GM19238 (cell line): Measurements from ENCODE around the gene PLA2G12B.
"Not testable (repeated sequence)": the region's sequence is repeated elsewhere in the genome, so short reads cannot be mapped to it uniquely, and the experiment has no call there.

ENCODE experiments used
- DNase-seq: peaks from one replicate; pipeline ENCODE4 v3.0.0; 2011; ENCODE audit warnings: low spot score; ENCODE audit not compliant: insufficient read length

Gene PLA2G12B

GRCh38 chr10:72935361-72935760, 19.2 kb downstream of the PLA2G12B start:
- no peak for DNase-seq

- no peak for DNase-seq
Observed at GRCh38 chr10:72932259-72933015, 22.2 kb downstream of the PLA2G12B start.

DNA sequence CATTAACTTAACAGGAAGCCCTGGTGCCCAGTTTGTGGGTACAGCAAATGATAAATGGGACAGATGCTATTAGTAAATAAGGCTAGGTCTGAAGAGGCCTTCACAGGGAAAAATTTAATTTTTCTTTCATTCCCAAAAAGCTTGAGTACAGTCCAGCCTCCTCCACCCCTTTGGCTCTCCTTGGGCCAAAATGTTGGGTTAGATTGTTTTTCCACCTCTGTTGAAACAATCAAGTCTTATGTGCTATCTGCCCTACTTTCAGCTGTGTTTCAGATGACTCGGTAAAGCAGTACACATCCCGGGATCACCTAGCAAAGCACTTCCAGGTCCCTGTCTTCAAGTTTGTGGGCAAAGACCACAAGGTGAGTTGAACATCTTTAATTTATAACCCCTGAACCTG, 24.3 kb downstream of the PLA2G12B start:
- no peak for DNase-seq

- no peak for DNase-seq
Observed at GRCh38 chr10:72928798-72929197, 25.8 kb downstream of the PLA2G12B start.

GRCh38 chr10:72927485-72927884, 27.1 kb downstream of the PLA2G12B start:
- DNase-seq: no peak

DNA sequence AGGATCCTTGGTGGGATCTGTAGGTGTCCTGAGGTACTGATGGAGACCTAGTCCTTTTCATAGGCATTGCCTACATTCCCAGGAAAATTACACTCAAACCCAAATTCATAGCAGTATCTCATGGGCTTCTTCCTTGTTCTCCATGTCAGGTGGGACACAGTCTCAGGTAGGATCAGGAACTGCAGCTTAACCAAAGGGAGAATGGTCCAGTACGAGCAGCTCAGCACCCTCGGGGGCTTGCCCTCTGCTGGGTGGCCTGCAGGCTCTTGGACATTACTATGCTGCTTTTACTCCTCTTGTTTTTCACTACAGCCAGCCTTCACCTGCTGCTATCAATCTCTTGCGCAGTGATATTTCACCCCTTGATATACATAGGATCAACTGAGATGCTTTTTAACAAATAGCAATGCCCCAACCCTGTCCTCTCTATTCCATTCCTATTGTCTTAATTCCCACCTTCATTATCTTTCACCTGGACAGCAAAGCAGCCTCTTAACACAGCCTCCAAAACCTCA, 28.6 kb downstream of the PLA2G12B start:
- no peak for DNase-seq

DNA sequence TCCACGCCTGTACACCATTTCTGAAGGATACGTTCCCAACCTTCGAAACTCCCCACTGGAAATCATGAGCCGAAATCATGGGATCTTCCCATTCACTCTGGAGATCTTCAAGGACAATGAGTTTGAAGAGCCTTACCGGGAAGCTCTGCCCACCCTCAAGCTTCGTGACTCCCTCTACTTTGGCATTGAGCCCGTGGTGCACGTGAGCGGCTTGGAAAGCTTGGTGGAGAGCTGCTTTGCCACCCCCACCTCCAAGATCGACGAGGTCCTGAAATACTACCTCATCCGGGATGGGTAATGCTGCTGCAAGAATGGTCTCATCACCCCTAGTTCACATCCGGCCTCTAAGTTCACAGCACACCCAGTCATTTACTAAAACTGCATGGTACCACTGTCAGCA, 30.3 kb downstream of the PLA2G12B start:
- no peak for DNase-seq

DNA sequence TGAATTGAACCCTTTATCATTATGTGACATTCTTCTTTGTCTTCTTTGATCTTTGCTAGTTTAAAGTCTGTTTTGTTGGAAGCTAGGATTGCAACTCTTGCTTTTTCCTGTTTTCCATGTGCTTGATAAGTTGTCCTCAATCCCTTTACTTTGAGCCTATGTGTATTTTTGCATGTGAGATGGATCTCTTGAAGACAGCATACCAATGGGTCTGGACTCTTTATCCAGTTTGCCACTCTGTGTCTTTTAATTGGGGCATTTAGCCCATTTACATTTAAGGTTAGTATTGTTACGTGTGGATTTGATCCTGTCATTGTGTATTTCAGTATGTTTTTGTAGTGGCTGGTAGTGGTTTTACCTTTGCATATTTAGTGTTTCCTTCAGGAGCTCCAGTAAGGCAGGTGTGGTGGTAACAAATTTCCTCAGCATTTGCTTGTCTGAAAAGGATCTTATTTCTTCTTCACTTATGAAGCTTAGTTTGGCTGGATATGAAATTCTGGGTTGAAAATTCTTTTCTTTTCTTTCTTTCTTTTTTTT, 33.4 kb downstream of the PLA2G12B start:
- not testable (repeated sequence) for DNase-seq

- DNase-seq: no peak
Observed at GRCh38 chr10:72918352-72918751, 36.3 kb downstream of the PLA2G12B start.

GRCh38 chr10:72917803-72918332, 36.7 kb downstream of the PLA2G12B start:
- not testable (repeated sequence) for DNase-seq

DNA sequence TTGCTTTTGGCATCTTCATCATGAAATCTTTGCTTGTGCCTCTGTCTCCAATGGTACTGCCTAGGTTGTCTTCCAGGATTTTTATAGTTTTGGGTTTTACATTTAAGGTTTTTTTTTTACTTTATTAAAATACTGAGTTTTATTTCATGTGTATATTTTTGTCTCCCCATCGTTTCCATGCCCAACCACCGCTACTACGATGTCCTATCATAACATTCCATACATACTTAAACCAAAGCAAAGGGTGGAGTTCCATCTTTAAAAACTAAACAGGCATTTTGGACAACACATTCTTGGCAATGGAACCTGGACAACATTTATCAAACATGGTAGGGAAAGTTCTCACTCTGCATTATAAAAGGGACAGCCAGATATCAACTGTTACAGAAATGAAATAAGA, 37.4 kb downstream of the PLA2G12B start:
- not testable (repeated sequence) for DNase-seq

GRCh38 chr10:72913287-72913686, 41.3 kb downstream of the PLA2G12B start:
- no peak for DNase-seq

DNA sequence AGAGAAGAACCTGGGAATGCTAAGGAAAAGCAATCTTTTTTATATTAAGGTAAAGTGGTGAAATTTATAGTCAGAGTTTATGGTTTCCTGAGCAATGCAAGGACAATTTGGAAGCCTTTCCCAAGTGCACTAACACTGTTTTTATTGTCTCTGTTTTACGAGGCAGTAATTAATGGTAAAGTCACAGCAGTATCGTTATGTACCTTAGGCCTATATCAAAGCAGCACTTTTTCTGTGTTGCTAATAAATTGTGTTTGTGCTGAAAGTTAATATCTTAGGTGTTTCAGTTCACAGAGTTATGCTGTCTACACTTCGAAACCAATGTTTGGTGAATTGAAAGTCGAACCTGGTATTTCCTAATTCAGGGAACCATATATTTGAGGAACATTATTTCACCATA, 41.9 kb downstream of the PLA2G12B start:
- DNase-seq: no peak

- DNase-seq: no peak
Observed at GRCh38 chr10:72911758-72912157, 42.8 kb downstream of the PLA2G12B start.

DNA sequence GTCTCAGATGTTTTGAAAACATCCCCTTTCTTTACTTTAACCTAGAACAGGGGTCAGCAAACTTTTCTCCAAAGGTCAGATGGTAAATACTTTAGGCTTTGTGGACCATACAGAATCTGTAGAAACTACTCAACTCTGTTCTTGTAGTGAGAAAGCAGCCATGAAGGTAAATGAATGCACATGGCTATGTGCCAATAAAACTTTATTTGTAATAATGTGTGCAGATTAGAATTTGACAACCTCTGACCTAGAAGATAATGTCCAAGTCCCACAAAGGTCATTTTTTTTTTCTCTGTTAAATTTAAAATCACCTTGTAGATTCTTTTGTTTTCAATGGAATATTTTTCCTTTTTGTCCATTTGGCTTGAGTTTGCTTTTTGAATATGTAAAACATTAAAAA, 43.9 kb downstream of the PLA2G12B start:
- DNase-seq: no peak

- no peak for DNase-seq
Observed at GRCh38 chr10:72906446-72906845, 48.2 kb downstream of the PLA2G12B start.

DNA sequence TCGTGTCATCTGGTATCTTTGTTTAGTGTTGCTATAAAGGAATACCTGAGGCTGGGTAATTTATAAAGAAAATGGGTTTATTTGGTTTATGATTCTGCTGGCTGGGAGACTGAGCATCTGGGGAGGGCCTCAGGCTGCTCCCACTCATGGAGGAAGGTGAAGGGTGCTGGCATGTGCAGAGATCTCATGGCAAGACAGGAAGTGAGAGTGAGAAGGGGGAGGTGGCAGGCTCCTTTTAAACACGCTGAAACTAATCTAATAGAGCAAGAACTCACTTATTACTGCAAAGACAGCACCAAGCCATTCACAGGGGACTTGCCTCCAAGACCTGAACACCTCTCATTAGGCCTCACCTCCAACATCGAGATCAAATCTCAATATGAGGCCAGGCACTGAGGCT, 49.8 kb downstream of the PLA2G12B start:
- no peak for DNase-seq

GRCh38 chr10:72903941-72904446, 50.6 kb downstream of the PLA2G12B start:
- DNase-seq: not testable (repeated sequence)

- no peak for DNase-seq
Observed at GRCh38 chr10:72899545-72899944, 55.1 kb downstream of the PLA2G12B start.

DNA sequence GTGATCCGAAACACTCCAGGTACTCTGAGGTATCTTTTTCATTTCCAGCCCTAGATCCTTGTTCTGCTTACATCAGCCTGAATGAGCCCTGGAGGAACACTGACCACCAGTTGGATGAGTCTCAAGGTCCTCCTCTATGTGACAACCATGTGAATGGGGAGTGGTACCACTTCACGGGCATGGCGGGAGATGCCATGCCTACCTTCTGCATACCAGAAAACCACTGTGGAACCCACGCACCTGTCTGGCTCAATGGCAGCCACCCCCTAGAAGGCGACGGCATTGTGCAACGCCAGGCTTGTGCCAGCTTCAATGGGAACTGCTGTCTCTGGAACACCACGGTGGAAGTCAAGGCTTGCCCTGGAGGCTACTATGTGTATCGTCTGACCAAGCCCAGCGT, 56.0 kb downstream of the PLA2G12B start:
- no peak for DNase-seq

GRCh38 chr10:72895236-72895850, 59.3 kb downstream of the PLA2G12B start:
- no peak for DNase-seq

GRCh38 chr10:72893136-72893798, 61.3 kb downstream of the PLA2G12B start, which contains the start of gene OIT3:
Gene OIT3, plus strand, starts transcription at chr10:72893739. Its CDS starts 60 bp downstream, at chr10:72893799.
- DNase-seq: no peak
